ENCODE measurements around the gene HIF1A. TPM values are rescaled to one million over a fixed set of nuclear protein-coding genes. Genes with fewer than 3 reads are reported as not detected.
A peak's percentile ranks its signal among the peaks of the same experiment; 100 is the strongest.
"Not testable (repeated sequence)": the region's sequence is repeated elsewhere in the genome, so short reads cannot be mapped to it uniquely, and the experiment has no call there.

HIF1A gene
- polyA plus RNA-seq, 4 donors = 19.5 to 50.5 (median 35.2) TPM

DNA sequence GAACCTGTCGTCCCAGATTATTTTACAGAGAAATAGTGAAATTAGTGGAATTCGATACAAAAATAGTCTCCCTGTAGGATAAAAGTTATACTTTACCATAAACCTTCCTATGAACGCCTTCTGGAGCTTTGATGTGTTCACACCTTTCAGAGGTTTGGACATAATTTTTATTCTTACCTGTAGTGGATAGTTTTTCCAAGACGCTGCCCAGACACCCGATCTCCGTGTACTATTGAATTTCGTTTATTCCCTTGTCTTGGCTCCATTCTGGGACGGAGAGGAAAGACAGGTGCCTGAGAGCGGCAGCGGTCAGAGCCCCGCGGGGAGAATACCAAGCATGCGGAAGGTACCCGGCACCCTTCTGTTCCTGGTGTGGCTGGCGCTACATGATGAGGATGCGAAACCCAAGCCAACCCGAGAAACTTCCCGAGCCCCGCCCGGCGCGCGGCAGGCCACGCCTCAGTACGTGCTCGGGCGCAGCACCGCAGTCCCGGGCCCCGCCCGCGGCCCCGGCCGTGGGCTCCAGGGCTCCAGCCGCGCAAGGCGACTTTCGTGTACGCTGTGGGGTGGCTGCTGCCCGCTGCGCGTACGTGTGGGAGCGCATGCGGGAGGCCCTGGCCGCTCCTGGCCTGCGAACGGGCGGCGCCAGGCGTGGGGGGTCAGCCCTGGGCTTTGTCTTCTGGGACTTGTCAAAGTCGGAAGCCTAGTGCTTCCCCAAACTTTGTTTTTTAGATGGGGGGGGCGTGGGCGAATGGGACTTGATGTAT, 55.6 kb downstream of the HIF1A start:
- Histone ChIP-seq H3K9me3 (ENCODE audit: control insufficient read depth in 2 of 2, insufficient read depth in 1 of 2, low read depth in 1 of 2, low read length in 1 of 2) (no peaks in the 10 kb centered on the region), H3K27me3 (ENCODE audit: control insufficient read depth in 3 of 3, insufficient read depth in 3 of 3, low read length in 3 of 3) (peaks cover 0 to 3% (median 0%) of the 10 kb centered on the region in 3 donors), H3K4me3 (ENCODE audit: low read depth in 1 of 3, low read length in 3 of 3) (peak overlapping the region; percentile 52 to 62 (median 53)), H3K4me1 (ENCODE audit: control insufficient read depth in 3 of 3, insufficient read depth in 2 of 3, low read depth in 1 of 3, low read length in 2 of 3) (peaks cover 0 to 8% (median 2%) of the 10 kb centered on the region in 3 donors), H3K36me3 (ENCODE audit: control insufficient read depth in 3 of 3, insufficient read depth in 2 of 3, low read depth in 1 of 3, low read length in 3 of 3) (peaks cover 0 to 3% (median 3%) of the 10 kb centered on the region in 3 donors), H3K27ac (ENCODE audit: low read depth in 1 of 3, low read length in 2 of 3) (peak overlapping the region; percentile 58 to 89 (median 66))
- 1 to 2% (median 2%) methylated on average over 43 to 54 of the region's 54 CpGs for WGBS, 3 donors
- DNase-seq (peak; percentile 91 to 93), FAIRE-seq (no peak)

DNA sequence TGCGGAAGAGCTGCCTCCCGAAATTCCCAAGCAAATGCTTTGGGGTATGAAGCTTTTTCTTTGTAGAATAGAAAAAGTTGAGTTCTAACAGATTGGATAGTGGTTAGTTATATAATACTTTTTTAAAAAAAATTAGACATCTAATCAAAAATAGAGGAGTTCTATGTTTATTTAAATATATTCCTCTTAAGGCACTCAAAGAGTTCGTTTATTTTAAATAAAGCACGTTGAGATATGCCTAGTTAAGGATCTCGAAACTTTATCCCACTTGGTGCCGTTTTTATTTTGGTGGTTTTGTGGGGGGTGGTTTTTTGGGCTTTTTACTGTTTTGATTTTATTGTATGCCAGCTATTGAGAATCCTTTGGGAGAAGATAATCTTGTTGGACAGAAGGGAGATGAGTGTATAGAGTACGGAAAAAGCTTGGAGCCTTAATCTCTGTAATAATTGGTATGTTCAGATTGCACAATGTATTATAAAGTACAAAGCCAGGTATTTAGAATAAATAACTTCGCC, 56.2 kb downstream of the HIF1A start:
- Histone ChIP-seq H3K36me3 (ENCODE audit: control insufficient read depth in 3 of 3, insufficient read depth in 2 of 3, low read depth in 1 of 3, low read length in 3 of 3) (no peaks in the 10 kb centered on the region), H3K27ac (ENCODE audit: low read depth in 1 of 3, low read length in 2 of 3) (peak overlapping the region; percentile 58 to 89 (median 66)), H3K27me3 (ENCODE audit: control insufficient read depth in 3 of 3, insufficient read depth in 3 of 3, low read length in 3 of 3) (peaks cover 0 to 3% (median 0%) of the 10 kb centered on the region in 3 donors), H3K9me3 (ENCODE audit: control insufficient read depth in 2 of 2, insufficient read depth in 1 of 2, low read depth in 1 of 2, low read length in 1 of 2) (no peaks in the 10 kb centered on the region), H3K4me3 (ENCODE audit: low read depth in 1 of 3, low read length in 3 of 3) (peak overlapping the region; percentile 4 to 62 (median 53)), H3K4me1 (ENCODE audit: control insufficient read depth in 3 of 3, insufficient read depth in 2 of 3, low read depth in 1 of 3, low read length in 2 of 3) (peaks cover 0 to 8% (median 2%) of the 10 kb centered on the region in 3 donors)
- 23 to 39% (median 33%) methylated on average over 8 of the region's 8 CpGs for WGBS, 3 donors
- no peak for DNase-seq
- no peak for FAIRE-seq

GRCh38 chr14:61752626-61753025, 57.3 kb downstream of the HIF1A start:
- H3K27ac ChIP-seq (ENCODE audit: low read depth in 1 of 3, low read length in 2 of 3) = no peak overlapping the region
- no peak for DNase-seq
- no peaks in the 10 kb centered on the region for H3K36me3 ChIP-seq (ENCODE audit: control insufficient read depth in 3 of 3, insufficient read depth in 2 of 3, low read depth in 1 of 3, low read length in 3 of 3)
- H3K4me1 ChIP-seq (ENCODE audit: control insufficient read depth in 3 of 3, insufficient read depth in 2 of 3, low read depth in 1 of 3, low read length in 2 of 3) = peaks cover 0 to 8% (median 2%) of the 10 kb centered on the region in 3 donors
- no peak overlapping the region for H3K4me3 ChIP-seq (ENCODE audit: low read depth in 1 of 3, low read length in 3 of 3)
- peaks cover 0 to 3% (median 0%) of the 10 kb centered on the region in 3 donors for H3K27me3 ChIP-seq (ENCODE audit: control insufficient read depth in 3 of 3, insufficient read depth in 3 of 3, low read length in 3 of 3)
- no peak for FAIRE-seq
- H3K9me3 ChIP-seq (ENCODE audit: control insufficient read depth in 2 of 2, insufficient read depth in 1 of 2, low read depth in 1 of 2, low read length in 1 of 2) = no peaks in the 10 kb centered on the region
- 68 to 73% (median 68%) methylated on average over 4 of the region's 4 CpGs for WGBS, 3 donors

DNA sequence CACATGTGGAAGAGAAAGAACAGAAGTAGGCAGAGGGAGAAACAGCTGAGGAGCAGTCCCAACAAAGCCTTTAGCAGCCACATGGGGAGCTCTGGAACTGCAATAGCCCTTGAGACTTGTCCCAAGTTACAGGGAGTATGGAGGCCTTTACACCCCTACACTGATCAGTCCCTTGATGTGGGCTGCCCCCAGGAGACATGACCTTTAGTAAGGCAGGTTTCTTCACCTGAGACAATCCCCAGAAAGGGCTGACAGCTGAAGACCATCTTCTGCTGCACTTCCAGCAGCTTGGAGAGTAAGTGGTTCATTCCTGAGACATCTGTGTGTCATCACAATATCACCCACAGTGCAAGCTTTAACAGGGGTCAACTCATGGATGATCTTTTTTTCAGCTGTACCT, 58.3 kb downstream of the HIF1A start:
- H3K4me3 ChIP-seq (ENCODE audit: low read depth in 1 of 3, low read length in 3 of 3) = no peak overlapping the region
- peaks cover 0 to 8% (median 2%) of the 10 kb centered on the region in 3 donors for H3K4me1 ChIP-seq (ENCODE audit: control insufficient read depth in 3 of 3, insufficient read depth in 2 of 3, low read depth in 1 of 3, low read length in 2 of 3)
- H3K27me3 ChIP-seq (ENCODE audit: control insufficient read depth in 3 of 3, insufficient read depth in 3 of 3, low read length in 3 of 3) = peaks cover 0 to 3% (median 0%) of the 10 kb centered on the region in 3 donors
- H3K27ac ChIP-seq (ENCODE audit: low read depth in 1 of 3, low read length in 2 of 3) = no peak overlapping the region
- FAIRE-seq = no peak
- no peaks in the 10 kb centered on the region for H3K36me3 ChIP-seq (ENCODE audit: control insufficient read depth in 3 of 3, insufficient read depth in 2 of 3, low read depth in 1 of 3, low read length in 3 of 3)
- no peaks in the 10 kb centered on the region for H3K9me3 ChIP-seq (ENCODE audit: control insufficient read depth in 2 of 2, insufficient read depth in 1 of 2, low read depth in 1 of 2, low read length in 1 of 2)
- no peak for DNase-seq

- Histone ChIP-seq H3K4me1 (ENCODE audit: control insufficient read depth in 3 of 3, insufficient read depth in 2 of 3, low read depth in 1 of 3, low read length in 2 of 3) (peaks cover 0 to 6% (median 0%) of the 10 kb centered on the region in 3 donors), H3K4me3 (ENCODE audit: low read depth in 1 of 3, low read length in 3 of 3) (no peak overlapping the region), H3K36me3 (ENCODE audit: control insufficient read depth in 3 of 3, insufficient read depth in 2 of 3, low read depth in 1 of 3, low read length in 3 of 3) (no peaks in the 10 kb centered on the region), H3K9me3 (ENCODE audit: control insufficient read depth in 2 of 2, insufficient read depth in 1 of 2, low read depth in 1 of 2, low read length in 1 of 2) (no peaks in the 10 kb centered on the region), H3K27me3 (ENCODE audit: control insufficient read depth in 3 of 3, insufficient read depth in 3 of 3, low read length in 3 of 3) (peaks cover 0 to 3% (median 0%) of the 10 kb centered on the region in 3 donors), H3K27ac (ENCODE audit: low read depth in 1 of 3, low read length in 2 of 3) (no peak overlapping the region)
- 79 to 82% (median 81%) methylated on average over 5 of the region's 5 CpGs for WGBS, 3 donors
- no peak for FAIRE-seq
- no peak for DNase-seq
These were observed 59.5 kb downstream of the HIF1A start for GRCh38 chr14:61754627-61755381.

GRCh38 chr14:61755382-61755742, 60.0 kb downstream of the HIF1A start:
- H3K27me3 ChIP-seq (ENCODE audit: control insufficient read depth in 3 of 3, insufficient read depth in 3 of 3, low read length in 3 of 3); H3K4me3 ChIP-seq (ENCODE audit: low read depth in 1 of 3, low read length in 3 of 3); H3K9me3 ChIP-seq (ENCODE audit: control insufficient read depth in 2 of 2, insufficient read depth in 1 of 2, low read depth in 1 of 2, low read length in 1 of 2); DNase-seq; H3K4me1 ChIP-seq (ENCODE audit: control insufficient read depth in 3 of 3, insufficient read depth in 2 of 3, low read depth in 1 of 3, low read length in 2 of 3); FAIRE-seq; H3K36me3 ChIP-seq (ENCODE audit: control insufficient read depth in 3 of 3, insufficient read depth in 2 of 3, low read depth in 1 of 3, low read length in 3 of 3); H3K27ac ChIP-seq (ENCODE audit: low read depth in 1 of 3, low read length in 2 of 3): not testable (repeated sequence)

DNA sequence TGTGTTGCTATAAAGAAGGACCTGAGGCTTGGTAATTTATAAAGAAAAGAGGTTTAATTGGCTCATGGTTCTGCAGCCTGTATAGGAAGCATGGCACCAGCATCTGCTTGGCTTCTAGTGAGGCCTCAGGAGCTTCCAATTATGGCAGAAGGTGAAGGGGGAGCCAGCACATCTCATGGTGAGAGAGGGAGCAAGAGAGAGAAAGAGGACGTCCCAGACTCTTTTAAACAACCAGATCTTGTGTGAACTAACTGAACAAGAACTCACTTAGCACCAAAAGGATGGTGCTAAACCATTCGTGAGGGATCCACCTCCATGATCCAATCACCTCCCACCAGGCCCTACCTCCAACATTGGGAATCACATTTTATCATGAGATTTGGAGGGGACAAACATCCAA, 60.8 kb downstream of the HIF1A start:
- Histone ChIP-seq H3K4me3 (ENCODE audit: low read depth in 1 of 3, low read length in 3 of 3) (no peak overlapping the region), H3K4me1 (ENCODE audit: control insufficient read depth in 3 of 3, insufficient read depth in 2 of 3, low read depth in 1 of 3, low read length in 2 of 3) (peaks cover 0 to 2% (median 0%) of the 10 kb centered on the region in 3 donors), H3K9me3 (ENCODE audit: control insufficient read depth in 2 of 2, insufficient read depth in 1 of 2, low read depth in 1 of 2, low read length in 1 of 2) (peaks cover 0 to 2% of the 10 kb centered on the region in 2 donors), H3K27ac (ENCODE audit: low read depth in 1 of 3, low read length in 2 of 3) (no peak overlapping the region), H3K36me3 (ENCODE audit: control insufficient read depth in 3 of 3, insufficient read depth in 2 of 3, low read depth in 1 of 3, low read length in 3 of 3) (no peaks in the 10 kb centered on the region), H3K27me3 (ENCODE audit: control insufficient read depth in 3 of 3, insufficient read depth in 3 of 3, low read length in 3 of 3) (peaks cover 0 to 3% (median 0%) of the 10 kb centered on the region in 3 donors)
- 82 to 90% (median 85%) methylated on average over 2 of the region's 2 CpGs for WGBS, 3 donors
- FAIRE-seq (no peak), DNase-seq (no peak)

GRCh38 chr14:61759878-61760277, 64.6 kb downstream of the HIF1A start:
- no peak overlapping the region for H3K4me3 ChIP-seq (ENCODE audit: low read depth in 1 of 3, low read length in 3 of 3)
- FAIRE-seq (no peak), DNase-seq (no peak)
- H3K27ac ChIP-seq (ENCODE audit: low read depth in 1 of 3, low read length in 2 of 3) = no peak overlapping the region
- H3K36me3 ChIP-seq (ENCODE audit: control insufficient read depth in 3 of 3, insufficient read depth in 2 of 3, low read depth in 1 of 3, low read length in 3 of 3) = no peaks in the 10 kb centered on the region
- H3K9me3 ChIP-seq (ENCODE audit: control insufficient read depth in 2 of 2, insufficient read depth in 1 of 2, low read depth in 1 of 2, low read length in 1 of 2) = peaks cover 0 to 2% of the 10 kb centered on the region in 2 donors
- WGBS, 3 donors = 93 to 96% (median 93%) methylated on average over 7 of the region's 7 CpGs
- H3K4me1 ChIP-seq (ENCODE audit: control insufficient read depth in 3 of 3, insufficient read depth in 2 of 3, low read depth in 1 of 3, low read length in 2 of 3) = peaks cover 0 to 4% (median 2%) of the 10 kb centered on the region in 3 donors
- no peaks in the 10 kb centered on the region for H3K27me3 ChIP-seq (ENCODE audit: control insufficient read depth in 3 of 3, insufficient read depth in 3 of 3, low read length in 3 of 3)
